ENCODE results near the gene CLEC4M.

The CLEC4M gene

DNA sequence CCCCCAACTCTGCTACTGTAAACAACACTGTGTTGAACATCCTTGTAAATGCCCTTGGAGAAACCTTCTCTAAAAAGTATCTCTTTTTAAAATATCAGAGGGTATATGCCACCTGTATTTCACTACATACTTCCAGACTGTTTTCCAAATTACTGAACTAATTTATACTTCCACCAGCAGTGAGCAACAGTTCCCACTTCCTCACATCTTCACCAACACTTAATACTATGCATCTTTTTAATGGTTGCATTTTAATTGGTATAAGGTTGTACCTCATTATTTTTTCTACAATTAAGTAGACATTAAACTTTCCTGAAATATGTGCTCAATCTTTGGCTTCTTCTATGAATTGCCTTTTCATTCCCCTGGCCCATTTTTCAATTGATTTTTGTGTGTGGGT, 21.8 kb downstream of the CLEC4M start:
- TF ChIP-seq, protein P1, sequence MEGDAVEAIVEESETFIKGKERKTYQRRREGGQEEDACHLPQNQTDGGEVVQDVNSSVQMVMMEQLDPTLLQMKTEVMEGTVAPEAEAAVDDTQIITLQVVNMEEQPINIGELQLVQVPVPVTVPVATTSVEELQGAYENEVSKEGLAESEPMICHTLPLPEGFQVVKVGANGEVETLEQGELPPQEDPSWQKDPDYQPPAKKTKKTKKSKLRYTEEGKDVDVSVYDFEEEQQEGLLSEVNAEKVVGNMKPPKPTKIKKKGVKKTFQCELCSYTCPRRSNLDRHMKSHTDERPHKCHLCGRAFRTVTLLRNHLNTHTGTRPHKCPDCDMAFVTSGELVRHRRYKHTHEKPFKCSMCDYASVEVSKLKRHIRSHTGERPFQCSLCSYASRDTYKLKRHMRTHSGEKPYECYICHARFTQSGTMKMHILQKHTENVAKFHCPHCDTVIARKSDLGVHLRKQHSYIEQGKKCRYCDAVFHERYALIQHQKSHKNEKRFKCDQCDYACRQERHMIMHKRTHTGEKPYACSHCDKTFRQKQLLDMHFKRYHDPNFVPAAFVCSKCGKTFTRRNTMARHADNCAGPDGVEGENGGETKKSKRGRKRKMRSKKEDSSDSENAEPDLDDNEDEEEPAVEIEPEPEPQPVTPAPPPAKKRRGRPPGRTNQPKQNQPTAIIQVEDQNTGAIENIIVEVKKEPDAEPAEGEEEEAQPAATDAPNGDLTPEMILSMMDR (IDR thresholded peaks at IDR 0.05; ENCODE audit: insufficient read depth, missing control alignments): no peak
- FAIRE-seq: no peak
- DNase-seq (ENCODE audit: insufficient read length, low spot score): no peak

DNA sequence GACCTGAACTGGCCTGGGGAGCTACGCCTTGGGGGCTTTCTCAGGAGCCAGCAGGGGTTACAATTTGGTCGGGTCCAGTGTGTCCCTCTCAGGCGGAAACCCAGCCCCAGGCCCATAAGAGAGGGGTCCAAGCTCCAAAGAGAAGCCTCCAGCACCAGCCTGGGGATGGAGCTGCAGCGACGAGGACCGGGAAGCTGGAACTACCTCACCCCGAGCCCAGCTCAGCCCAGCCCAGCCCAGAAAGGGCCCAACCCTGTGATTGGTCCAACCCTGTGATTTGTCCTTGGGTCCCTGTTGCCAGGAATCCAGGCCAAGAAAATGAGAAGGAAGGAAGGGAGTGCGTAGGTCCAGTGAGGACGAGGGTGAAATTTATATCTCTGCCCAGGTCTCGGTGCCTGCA, 24.1 kb downstream of the CLEC4M start:
- DNase-seq (ENCODE audit: insufficient read length, low spot score): no peak
- FAIRE-seq: no peak

DNA sequence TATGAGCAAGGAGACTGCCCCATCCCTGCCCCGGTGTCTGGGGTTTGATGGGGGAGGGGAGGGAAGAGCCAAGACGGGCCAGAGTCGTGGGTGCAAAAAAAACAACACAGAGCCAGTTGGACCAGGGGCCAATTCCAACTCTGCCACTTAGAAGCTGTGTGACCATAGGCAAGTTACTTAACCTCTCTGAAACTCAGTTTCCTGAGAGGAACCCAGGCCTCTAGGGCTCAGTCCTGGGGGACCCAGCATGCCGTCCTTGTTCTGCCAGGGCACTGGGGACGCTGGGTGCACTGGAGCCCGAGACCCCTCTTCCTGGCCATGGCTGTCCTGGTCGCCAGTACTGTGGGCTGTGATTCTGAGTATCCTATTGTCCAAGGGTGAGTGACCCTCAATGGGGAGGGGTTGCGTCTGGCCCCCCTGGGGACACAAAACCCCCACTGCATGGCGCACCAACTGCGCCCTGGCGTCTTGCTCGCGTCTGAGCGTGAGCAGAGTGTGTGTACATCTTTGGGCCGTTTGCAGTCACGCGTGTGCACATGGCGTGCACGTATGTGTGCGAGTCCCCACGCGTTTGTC, 24.6 kb downstream of the CLEC4M start:
- DNase-seq (ENCODE audit: insufficient read length, low spot score) (no peak), FAIRE-seq (no peak)
- TF ChIP-seq, protein P1 (IDR thresholded peaks at IDR 0.05; ENCODE audit: insufficient read depth, missing control alignments): no peak

More for the DNA sequence above, 24.1 kb downstream of the CLEC4M start:
- TF ChIP-seq, protein P1 (IDR thresholded peaks at IDR 0.05; ENCODE audit: insufficient read depth, missing control alignments): no peak

DNA sequence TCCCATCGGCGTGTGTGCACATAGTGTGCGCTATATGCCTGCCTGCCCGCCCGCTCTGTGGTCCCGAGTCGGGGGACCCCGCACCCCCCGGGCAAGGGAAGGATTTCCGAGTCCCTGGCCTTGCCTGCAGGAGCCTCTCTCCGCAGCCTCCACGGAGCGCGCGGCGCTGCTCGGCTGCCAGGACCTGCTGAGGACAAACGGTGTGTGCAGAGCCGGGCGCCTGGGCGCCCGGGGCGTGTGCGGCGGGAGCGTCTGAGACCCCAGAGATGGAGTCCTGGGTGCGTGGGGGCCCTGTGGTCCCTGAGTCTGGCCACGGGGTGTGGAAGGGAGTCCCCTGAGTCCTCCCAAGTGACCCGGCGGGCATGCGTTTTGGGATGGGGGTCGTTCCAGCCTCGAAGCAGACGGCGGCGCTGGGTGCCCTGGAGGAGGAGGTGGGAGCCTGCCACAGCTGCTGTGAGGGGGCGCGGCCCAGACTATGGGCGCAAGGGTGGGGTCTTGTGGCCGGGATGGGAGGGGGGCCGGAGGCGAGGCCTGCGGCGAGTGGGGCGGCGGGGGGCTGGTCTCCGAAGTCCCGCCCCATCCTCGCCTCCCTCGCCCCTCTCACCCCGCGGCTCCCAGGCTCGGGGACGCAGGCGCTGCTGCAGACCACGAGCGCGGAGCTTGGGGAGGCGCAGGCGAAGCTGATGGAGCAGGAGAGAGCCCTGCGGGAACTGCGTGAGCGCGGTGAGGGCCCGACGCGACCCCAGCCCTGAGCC, 25.3 kb downstream of the CLEC4M start:
- DNase-seq (ENCODE audit: insufficient read length, low spot score): no peak
- TF ChIP-seq, protein P1 (IDR thresholded peaks at IDR 0.05; ENCODE audit: insufficient read depth, missing control alignments): no peak
- no peak for FAIRE-seq

DNA sequence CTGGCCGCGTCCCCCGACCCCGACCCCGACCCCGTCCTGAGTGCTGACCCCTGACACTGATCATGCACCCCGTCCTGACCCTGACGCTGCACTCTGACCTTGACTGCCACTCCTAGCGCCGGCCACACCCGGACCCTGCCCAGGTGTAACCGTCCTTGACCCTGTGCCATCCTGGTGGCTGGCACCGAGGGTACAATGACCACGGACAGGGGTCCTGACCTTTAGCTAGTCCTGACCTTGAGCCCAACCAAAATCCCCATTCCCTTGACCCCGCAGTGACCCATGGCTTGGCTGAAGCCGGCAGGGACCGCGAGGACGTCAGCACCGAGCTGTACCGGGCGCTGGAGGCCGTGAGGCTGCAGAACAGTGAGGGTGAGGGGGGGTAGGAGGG, 25.9 kb downstream of the CLEC4M start:
- DNase-seq (ENCODE audit: insufficient read length, low spot score): no peak
- FAIRE-seq: no peak
- TF ChIP-seq, protein P1 (IDR thresholded peaks at IDR 0.05; ENCODE audit: insufficient read depth, missing control alignments): no peak

DNA sequence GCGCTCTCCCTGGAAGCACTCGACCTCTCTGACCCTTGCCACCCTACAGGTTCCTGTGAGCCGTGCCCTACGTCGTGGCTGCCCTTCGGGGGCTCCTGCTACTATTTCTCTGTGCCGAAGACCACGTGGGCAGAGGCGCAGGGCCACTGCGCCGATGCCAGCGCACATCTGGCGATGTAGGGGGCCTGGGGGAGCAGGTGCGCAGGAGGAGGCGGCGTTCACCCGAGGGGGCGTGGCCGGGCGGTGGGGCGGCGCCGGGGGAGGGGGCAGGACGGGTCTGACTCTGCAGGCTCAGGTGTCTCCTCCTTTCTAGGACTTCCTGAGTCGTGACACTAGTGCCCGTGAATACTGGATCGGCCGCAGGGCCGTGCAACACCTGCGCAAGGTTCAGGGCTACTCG, 26.4 kb downstream of the CLEC4M start:
- TF ChIP-seq, protein P1 (IDR thresholded peaks at IDR 0.05; ENCODE audit: insufficient read depth, missing control alignments): no peak
- FAIRE-seq (no peak), DNase-seq (ENCODE audit: insufficient read length, low spot score) (no peak)

DNA sequence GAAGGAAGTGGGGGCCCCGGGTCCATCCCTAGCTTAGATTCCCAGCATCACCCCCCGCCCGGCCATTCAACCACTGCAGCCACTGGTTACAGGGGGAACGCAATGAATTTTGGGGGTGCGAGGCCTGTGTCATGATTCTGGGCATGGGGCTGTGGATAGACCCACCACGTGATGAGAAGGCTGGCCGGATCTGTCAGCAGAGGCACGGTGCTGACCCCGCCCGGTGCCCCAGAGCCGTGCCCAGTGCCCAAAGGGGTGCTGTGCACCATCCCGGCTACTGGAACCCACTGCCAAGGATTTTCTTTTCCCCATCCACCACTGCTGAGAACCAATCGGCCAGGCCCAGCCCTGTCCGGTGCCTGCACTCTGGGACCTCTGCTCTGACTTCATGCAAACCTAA, 27.4 kb downstream of the CLEC4M start:
- no peak for DNase-seq (ENCODE audit: insufficient read length, low spot score)
- no peak for FAIRE-seq
- TF ChIP-seq, protein P1 (IDR thresholded peaks at IDR 0.05; ENCODE audit: insufficient read depth, missing control alignments): no peak
